HL-60 (cell line): ENCODE data around the gene OXCT1.

Source experiments
- DNase-seq, 2 experiments: peaks; one replicate each; pipeline ENCODE4 v3.0.0-alpha.2; 2010 to 2020; ENCODE audit warnings: low read depth in 1 of 2, low spot score in 1 of 2
- H3K27ac ChIP-seq: fragments of 250-450 bp; sonication (Bioruptor Pico); replicated peaks from 2 replicates; pipeline ENCODE4 v1.5.1; 2020; ENCODE audit warnings: mild to moderate bottlenecking, moderate library complexity
- H3K27me3 ChIP-seq: fragments of 250-450 bp; sonication (Bioruptor Pico); 2 replicates; pipeline ENCODE4 v1.5.1; 2021; ENCODE audit warnings: mild to moderate bottlenecking, moderate library complexity; ENCODE audit not compliant: insufficient read depth, poor library complexity, severe bottlenecking
- H3K4me3 ChIP-seq: replicated peaks from 2 replicates; pipeline ENCODE4 v1.5.1; 2011; ENCODE audit warnings: mild to moderate bottlenecking, control low read depth, low read length; ENCODE audit not compliant: insufficient read depth
- GABPA ChIP-seq: IDR thresholded peaks from 2 replicates; pipeline ENCODE4 v1.6.1; 2012; ENCODE audit warnings: low read depth
- POLR2AphosphoS5 ChIP-seq: IDR thresholded peaks from 2 replicates; pipeline ENCODE4 v1.6.1; 2012; ENCODE audit warnings: low read depth
- SPI1 ChIP-seq: IDR thresholded peaks from 2 replicates; pipeline ENCODE4 v1.6.1; 2012; ENCODE audit warnings: low read depth, mild to moderate bottlenecking, borderline replicate concordance
- TF ChIP-seq, protein P1 (sequence below): IDR thresholded peaks from 2 replicates; pipeline ENCODE4 v1.6.1; 2012; ENCODE audit warnings: low read depth; ENCODE audit not compliant: insufficient replicate concordance
- TF ChIP-seq, protein P2 (sequence below): IDR thresholded peaks from one replicate; pipeline ENCODE4 v1.5.1; 2011; ENCODE audit warnings: low read length, control low read depth, inconsistent platforms; ENCODE audit not compliant: insufficient read depth

OXCT1 gene

DNA sequence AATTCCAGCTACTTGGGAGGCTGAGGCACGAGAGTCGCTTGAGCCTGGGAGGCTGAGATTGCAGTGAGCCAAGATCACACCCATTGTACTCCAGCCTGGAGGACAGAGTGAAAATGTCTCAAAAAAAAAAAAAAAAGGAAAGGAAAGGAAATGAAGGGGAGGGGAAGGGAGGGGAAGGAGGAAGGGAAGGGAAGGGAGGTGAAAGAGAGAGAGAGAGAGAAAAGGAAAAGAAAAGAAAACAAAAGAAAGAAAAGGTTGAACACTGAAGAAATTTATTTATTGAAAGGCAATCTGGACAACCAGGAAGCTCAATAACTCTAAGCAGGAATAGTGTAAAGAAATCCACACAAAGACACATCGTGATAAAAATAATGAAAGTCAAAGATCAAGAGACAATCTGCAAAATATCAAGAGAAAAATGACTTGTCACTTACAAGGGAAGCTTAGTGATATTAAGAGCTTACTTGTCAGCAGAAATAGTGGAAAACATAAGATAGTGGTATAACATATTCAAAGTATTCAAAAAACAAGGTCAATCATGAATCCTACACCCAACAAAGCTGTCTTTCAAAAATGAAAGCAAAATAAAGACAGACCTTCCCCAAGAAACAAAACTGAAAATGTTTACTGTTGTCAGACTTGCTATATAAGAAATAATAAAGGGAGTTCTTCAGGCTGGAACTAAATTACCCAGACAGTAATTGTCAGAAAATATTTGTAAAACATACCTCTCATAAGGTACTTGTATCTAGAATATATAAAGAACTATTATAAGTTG is 23.0 kb upstream of the OXCT1 start:
- Histone ChIP-seq H3K4me3 (no peak overlapping the region), H3K27ac (no peak overlapping the region), H3K27me3 (no peaks in the 10 kb centered on the region)
- TF ChIP-seq SPI1 (no peak), POLR2AphosphoS5 (no peak)
- TF ChIP-seq, protein P1, sequence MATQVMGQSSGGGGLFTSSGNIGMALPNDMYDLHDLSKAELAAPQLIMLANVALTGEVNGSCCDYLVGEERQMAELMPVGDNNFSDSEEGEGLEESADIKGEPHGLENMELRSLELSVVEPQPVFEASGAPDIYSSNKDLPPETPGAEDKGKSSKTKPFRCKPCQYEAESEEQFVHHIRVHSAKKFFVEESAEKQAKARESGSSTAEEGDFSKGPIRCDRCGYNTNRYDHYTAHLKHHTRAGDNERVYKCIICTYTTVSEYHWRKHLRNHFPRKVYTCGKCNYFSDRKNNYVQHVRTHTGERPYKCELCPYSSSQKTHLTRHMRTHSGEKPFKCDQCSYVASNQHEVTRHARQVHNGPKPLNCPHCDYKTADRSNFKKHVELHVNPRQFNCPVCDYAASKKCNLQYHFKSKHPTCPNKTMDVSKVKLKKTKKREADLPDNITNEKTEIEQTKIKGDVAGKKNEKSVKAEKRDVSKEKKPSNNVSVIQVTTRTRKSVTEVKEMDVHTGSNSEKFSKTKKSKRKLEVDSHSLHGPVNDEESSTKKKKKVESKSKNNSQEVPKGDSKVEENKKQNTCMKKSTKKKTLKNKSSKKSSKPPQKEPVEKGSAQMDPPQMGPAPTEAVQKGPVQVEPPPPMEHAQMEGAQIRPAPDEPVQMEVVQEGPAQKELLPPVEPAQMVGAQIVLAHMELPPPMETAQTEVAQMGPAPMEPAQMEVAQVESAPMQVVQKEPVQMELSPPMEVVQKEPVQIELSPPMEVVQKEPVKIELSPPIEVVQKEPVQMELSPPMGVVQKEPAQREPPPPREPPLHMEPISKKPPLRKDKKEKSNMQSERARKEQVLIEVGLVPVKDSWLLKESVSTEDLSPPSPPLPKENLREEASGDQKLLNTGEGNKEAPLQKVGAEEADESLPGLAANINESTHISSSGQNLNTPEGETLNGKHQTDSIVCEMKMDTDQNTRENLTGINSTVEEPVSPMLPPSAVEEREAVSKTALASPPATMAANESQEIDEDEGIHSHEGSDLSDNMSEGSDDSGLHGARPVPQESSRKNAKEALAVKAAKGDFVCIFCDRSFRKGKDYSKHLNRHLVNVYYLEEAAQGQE: no peak
- TF ChIP-seq, protein P2, sequence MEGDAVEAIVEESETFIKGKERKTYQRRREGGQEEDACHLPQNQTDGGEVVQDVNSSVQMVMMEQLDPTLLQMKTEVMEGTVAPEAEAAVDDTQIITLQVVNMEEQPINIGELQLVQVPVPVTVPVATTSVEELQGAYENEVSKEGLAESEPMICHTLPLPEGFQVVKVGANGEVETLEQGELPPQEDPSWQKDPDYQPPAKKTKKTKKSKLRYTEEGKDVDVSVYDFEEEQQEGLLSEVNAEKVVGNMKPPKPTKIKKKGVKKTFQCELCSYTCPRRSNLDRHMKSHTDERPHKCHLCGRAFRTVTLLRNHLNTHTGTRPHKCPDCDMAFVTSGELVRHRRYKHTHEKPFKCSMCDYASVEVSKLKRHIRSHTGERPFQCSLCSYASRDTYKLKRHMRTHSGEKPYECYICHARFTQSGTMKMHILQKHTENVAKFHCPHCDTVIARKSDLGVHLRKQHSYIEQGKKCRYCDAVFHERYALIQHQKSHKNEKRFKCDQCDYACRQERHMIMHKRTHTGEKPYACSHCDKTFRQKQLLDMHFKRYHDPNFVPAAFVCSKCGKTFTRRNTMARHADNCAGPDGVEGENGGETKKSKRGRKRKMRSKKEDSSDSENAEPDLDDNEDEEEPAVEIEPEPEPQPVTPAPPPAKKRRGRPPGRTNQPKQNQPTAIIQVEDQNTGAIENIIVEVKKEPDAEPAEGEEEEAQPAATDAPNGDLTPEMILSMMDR: no peak
- DNase-seq: no peak

DNA sequence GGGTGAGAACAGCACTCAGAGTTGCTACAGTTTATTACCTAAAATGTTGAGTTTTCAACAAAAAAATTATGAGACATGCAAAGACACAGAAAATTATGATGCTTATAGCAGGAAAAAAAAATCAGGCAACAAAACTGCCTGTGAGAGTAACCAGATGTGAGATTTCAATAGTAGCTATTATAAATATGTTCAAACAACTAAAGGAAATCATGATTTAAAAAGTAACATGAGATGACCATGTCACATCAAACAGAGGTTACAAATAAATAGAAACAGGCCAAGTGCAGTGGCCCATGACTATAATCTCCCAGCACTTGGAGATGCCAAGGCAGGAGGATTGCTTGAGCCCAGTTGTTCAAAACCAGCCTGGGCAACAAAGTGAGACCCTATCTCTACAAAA is 21.8 kb upstream of the OXCT1 start:
- TF ChIP-seq SPI1: no peak
- no peak for TF ChIP-seq POLR2AphosphoS5
- TF ChIP-seq, protein P2: no peak
- TF ChIP-seq, protein P1: no peak
- TF ChIP-seq GABPA: no peak
- no peak overlapping the region for H3K27ac ChIP-seq
- no peak for DNase-seq
- H3K4me3 ChIP-seq: no peak overlapping the region
- no peaks in the 10 kb centered on the region for H3K27me3 ChIP-seq

DNA sequence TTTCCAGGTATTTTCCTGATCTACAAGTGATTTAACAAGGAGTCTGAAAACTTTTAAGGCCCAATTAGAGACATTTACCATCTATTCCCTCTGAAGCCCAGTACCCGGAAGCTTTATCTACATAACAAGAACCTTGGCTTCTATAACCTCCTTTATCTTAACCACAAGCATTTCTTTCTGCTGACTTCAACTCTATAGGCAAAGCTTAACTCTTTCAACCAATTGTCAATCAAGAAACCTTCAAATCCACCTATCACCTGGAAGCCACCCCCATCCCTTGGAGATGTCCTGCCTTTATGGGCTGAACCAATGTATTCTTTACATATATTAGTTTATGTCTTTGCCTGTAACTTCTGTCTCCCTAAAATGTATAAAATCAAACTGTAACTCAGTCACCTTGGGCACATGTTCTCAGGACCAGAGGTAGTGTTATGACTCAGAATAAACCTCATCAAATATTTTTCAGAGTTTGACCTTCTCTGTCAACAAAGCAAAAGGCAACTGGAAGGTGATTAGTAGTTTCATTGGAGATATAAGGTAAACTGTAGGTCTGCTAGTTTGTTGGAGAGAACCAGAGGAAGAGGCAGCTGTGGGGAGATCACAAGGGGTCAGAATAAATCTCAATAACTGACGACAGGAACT is 21.0 kb upstream of the OXCT1 start:
- Histone ChIP-seq H3K27me3 (no peaks in the 10 kb centered on the region), H3K4me3 (no peak overlapping the region), H3K27ac (no peak overlapping the region)
- no peak for DNase-seq
- TF ChIP-seq SPI1 (no peak), GABPA (no peak), POLR2AphosphoS5 (no peak)
- TF ChIP-seq, protein P2: no peak
- TF ChIP-seq, protein P1: no peak
